Loucy (cell line): ENCODE measurements around the gene PPP1R26.

Experiments
- H2AFZ ChIP-seq: fragments of 200-600 bp; sonication (generic); 2 replicates; pipeline ENCODE4 v1.6.0; 2016; ENCODE audit warnings: antibody characterized with exemption, mild to moderate bottlenecking, low read length, moderate library complexity
- H3F3A ChIP-seq: fragments of 200-600 bp; 2 replicates; pipeline ENCODE4 v1.6.0; 2016; ENCODE audit warnings: antibody characterized with exemption, low read depth, mild to moderate bottlenecking
- H3K27me3 ChIP-seq: fragments of 200-600 bp; sonication (generic); 2 replicates; pipeline ENCODE4 v1.6.1; 2014; ENCODE audit warnings: low read length, mild to moderate bottlenecking; ENCODE audit not compliant: insufficient read depth, poor library complexity, severe bottlenecking
- H3K36me3 ChIP-seq: fragments of 200-600 bp; sonication (generic); 2 replicates; pipeline ENCODE4 v1.6.1; 2016; ENCODE audit warnings: low read length; ENCODE audit not compliant: insufficient read depth
- H3K4me1 ChIP-seq: fragments of 200-600 bp; sonication (generic); 2 replicates; pipeline ENCODE4 v1.5.1; 2014; ENCODE audit warnings: low read length, mild to moderate bottlenecking; ENCODE audit not compliant: insufficient read depth, poor library complexity, severe bottlenecking
- H3K4me2 ChIP-seq: fragments of 200-600 bp; sonication (generic); 2 replicates; pipeline ENCODE4 v1.6.0; 2014; ENCODE audit warnings: antibody characterized with exemption, low read length, low read depth, mild to moderate bottlenecking; ENCODE audit not compliant: poor library complexity, severe bottlenecking
- H3K4me3 ChIP-seq: fragments of 200-600 bp; sonication (generic); 2 replicates; pipeline ENCODE4 v1.5.1; 2014; ENCODE audit warnings: low read length, mild to moderate bottlenecking, mixed read lengths; ENCODE audit not compliant: poor library complexity, severe bottlenecking
- H3K79me2 ChIP-seq: fragments of 200-600 bp; sonication (generic); 2 replicates; pipeline ENCODE4 v1.6.1; 2014; ENCODE audit warnings: low read length; ENCODE audit not compliant: insufficient read depth
- H3K9ac ChIP-seq: fragments of 200-600 bp; sonication (generic); 2 replicates; pipeline ENCODE4 v1.6.0; 2014; ENCODE audit warnings: mild to moderate bottlenecking, low read depth, low read length, moderate library complexity; ENCODE audit not compliant: poor library complexity, severe bottlenecking
- H3K9me2 ChIP-seq: fragments of 200-600 bp; sonication (generic); replicated peaks from 2 replicates; pipeline ENCODE4 v1.6.1; 2016; ENCODE audit warnings: low read depth, low read length, mixed read lengths
- H3K9me3 ChIP-seq: fragments of 200-600 bp; sonication (generic); 2 replicates; pipeline ENCODE4 v1.6.1; 2014; ENCODE audit warnings: mild to moderate bottlenecking, antibody characterized with exemption, low read length, low read depth; ENCODE audit not compliant: insufficient read depth
- H4K20me1 ChIP-seq: fragments of 200-600 bp; sonication (generic); 2 replicates; pipeline ENCODE4 v1.6.0; 2014; ENCODE audit warnings: antibody characterized with exemption, low read length, mild to moderate bottlenecking; ENCODE audit not compliant: insufficient read depth, poor library complexity, severe bottlenecking
- CTCF ChIP-seq: fragments of 200-600 bp; sonication (generic); conservative IDR thresholded peaks from 2 replicates; pipeline ENCODE4 v1.5.1; 2014; ENCODE audit warnings: mild to moderate bottlenecking, antibody characterized with exemption, low read length
- EZH2phosphoT487 ChIP-seq: fragments of 200-600 bp; IDR thresholded peaks from 2 replicates; pipeline ENCODE4 v1.6.1; 2018; ENCODE audit warnings: antibody characterized with exemption, mild to moderate bottlenecking, moderate library complexity, borderline replicate concordance

Gene PPP1R26

DNA sequence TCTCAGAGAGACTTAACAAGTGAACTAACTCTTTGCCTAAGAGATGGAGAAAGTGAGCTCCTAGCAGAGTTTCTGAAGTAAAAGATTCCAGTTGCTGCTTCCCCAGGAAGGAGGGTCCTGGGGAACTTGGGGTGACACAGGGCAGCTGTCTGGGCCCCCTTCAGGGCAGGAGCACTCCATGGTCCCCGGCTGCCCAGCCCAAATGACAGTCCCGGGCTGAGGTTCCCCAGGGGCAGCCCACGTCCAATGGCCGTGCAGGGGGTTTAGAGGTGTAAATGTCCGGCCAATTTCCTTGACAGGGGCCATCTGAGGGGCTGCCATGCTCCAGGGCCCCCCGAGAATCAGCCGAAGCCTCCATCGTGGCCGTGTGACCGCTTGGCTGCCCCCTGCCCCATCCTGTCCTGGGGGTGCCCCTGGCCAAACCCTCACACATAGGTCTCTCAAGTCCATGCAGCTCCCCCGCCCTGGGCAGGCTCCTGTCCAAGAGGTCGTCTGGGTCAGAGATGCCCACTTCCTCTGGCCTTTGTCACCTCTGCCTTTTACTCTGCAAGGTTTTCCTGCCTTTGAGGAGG, 5.5 kb upstream of the PPP1R26 start:
- no peak overlapping the region for H2AFZ ChIP-seq
- TF ChIP-seq EZH2phosphoT487 = no peak
- no peak for TF ChIP-seq CTCF
- no peaks in the 10 kb centered on the region for H3K4me1 ChIP-seq
- H3K79me2 ChIP-seq = no peaks in the 10 kb centered on the region
- H3K9me2 ChIP-seq = no peaks in the 10 kb centered on the region
- H3K9ac ChIP-seq = no peak overlapping the region
- no peak overlapping the region for H3K4me3 ChIP-seq
- H3K9me3 ChIP-seq = no peaks in the 10 kb centered on the region
- no peaks in the 10 kb centered on the region for H3K27me3 ChIP-seq
- no peaks in the 10 kb centered on the region for H4K20me1 ChIP-seq
- H3K4me2 ChIP-seq = no peak overlapping the region
- H3F3A ChIP-seq = no peaks in the 10 kb centered on the region
- no peaks in the 10 kb centered on the region for H3K36me3 ChIP-seq

GRCh38 chr9:135474915-135475314, 4.7 kb upstream of the PPP1R26 start:
- H4K20me1 ChIP-seq = no peaks in the 10 kb centered on the region
- H3K9me3 ChIP-seq = no peaks in the 10 kb centered on the region
- no peaks in the 10 kb centered on the region for H3K36me3 ChIP-seq
- H3K4me3 ChIP-seq = no peak overlapping the region
- H3K9me2 ChIP-seq = no peaks in the 10 kb centered on the region
- H3K4me1 ChIP-seq = no peaks in the 10 kb centered on the region
- H3K79me2 ChIP-seq = no peaks in the 10 kb centered on the region
- no peaks in the 10 kb centered on the region for H3K27me3 ChIP-seq
- H3K9ac ChIP-seq = no peak overlapping the region
- H3F3A ChIP-seq = no peaks in the 10 kb centered on the region
- H2AFZ ChIP-seq = no peak overlapping the region
- no peak overlapping the region for H3K4me2 ChIP-seq
- TF ChIP-seq CTCF (peak; percentile 35), EZH2phosphoT487 (no peak)

DNA sequence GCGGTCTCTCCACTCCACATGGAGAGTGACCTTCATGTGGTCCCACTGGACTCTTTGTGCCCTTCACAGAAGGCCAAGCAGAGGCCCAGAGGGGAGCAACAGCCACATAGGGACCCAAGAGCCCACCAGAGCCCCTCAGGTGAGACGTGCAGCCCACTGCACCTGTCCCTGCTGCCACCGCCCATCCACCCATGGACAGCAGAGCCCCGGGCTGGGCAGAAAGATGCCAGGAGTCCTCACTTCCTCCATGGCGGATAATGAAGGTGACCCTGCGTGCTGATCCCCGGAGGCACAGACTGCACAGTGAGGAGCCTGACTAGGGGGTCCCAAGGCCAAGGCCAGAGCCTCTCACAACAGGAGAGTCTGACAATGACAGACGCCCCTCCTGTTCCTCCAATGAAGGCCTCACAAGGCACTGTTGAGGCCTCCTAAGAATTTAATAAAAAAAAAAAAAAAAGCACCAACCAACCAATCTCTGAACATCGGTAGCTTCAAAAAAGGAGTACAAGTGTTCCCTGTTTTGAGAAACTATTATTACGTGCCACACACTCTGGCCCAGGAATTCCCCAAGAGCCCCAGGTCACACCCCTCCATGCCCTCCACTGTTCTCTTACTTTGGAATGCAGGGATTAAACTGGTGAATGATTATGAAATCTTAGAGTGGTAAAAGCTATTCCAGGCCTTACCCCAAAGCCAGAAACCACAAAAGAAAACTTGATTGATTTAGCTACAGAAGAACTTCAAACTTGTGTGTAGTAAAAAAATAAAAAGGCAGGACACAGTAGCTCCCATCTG, 2.8 kb upstream of the PPP1R26 start:
- Histone ChIP-seq H3K27me3 (no peaks in the 10 kb centered on the region), H3K9ac (no peak overlapping the region), H3K4me3 (no peak overlapping the region), H3K36me3 (no peaks in the 10 kb centered on the region), H4K20me1 (no peaks in the 10 kb centered on the region), H3K9me3 (no peaks in the 10 kb centered on the region), H2AFZ (no peak overlapping the region), H3K9me2 (no peaks in the 10 kb centered on the region), H3K4me1 (no peaks in the 10 kb centered on the region), H3K79me2 (no peaks in the 10 kb centered on the region), H3K4me2 (no peak overlapping the region), H3F3A (no peaks in the 10 kb centered on the region)
- TF ChIP-seq EZH2phosphoT487 = no peak
- no peak for TF ChIP-seq CTCF
